ENCODE results near the gene P4HTM. TPM values are rescaled to one million over a fixed set of nuclear protein-coding genes. Genes with fewer than 3 reads are reported as not detected.

P4HTM gene
- total RNA-seq, 1 experiment from 2014 or later, result 11.1 TPM

DNA sequence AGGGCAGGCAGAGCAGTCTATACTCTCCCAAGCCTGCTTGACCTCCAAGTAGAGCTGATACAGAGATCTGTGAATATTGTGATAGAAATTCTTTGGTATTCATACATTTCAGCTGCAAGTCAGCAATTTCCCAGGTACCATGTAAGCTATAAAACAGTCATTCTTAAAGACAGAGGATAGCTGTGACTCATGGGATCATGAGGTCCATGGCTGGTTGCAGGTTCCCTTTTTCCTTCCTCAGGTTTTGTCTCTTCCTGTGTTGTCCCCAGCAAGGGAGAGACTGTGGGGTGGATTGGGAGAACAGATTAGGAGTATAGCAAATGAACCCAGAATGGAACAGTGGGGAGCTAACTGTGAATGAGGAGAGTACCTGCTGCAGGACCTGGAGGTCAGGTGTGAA, 5.4 kb upstream of the P4HTM start:
- DNase-seq (ENCODE audit: low read depth), result no peak

DNA sequence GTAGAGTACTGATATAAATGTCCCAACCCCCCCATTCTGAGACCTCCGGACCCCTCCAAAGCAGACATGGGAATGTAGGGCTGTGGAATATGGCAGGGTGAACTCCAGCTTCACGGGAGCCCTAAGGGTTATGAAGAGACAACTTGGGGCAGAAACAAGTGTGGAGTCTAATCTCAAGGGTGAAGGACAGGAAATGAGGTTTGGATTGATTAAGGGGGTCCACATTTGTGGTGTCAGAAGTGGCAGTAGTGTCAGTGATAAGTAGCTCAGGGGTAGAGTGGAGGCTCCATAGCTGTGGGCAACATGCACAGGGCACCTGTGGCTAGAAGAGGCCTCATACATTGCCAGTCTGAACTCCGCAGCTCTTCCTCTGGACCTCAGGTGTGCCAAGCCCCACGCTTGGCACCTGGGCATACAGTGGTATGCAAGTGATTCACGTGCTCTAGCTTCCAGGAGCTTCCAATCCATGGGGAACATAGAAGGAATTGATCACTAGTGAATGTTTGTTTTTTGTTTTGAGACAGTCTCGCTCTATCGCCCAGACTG, 4.1 kb upstream of the P4HTM start:
- DNase-seq (ENCODE audit: low read depth), result no peak

DNA sequence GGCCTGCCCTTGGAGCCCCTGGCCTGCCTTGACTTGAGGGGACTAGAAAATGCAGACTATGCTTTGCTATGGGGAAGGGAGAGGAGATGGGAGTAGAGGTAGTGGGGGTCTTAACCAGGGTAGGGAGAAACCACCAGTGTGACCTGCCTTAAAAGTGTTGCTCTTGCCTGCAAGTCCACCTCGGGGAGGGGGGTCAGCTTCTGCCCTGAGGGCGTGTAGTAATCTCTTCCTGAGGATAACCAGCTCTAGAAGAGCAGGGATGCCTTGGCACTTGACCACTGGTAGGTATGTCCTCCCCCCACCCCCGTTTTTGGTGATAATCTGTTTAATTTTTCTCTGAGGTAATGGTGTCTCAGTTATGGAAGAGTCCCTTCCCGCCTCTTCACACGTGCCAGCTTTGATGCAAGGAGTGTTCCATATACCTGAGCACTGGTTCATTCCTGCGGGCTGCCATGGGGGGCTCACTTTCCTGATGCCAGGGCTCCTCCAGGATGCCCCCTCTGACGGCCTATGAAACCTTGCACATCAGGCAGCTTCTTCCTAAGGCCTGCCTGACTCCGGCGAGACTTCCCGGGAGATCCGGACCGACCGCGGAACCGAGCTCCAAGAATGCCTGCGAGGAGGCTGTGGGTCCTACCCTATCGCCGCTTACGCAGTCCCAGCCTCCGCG, 780 bp upstream of the P4HTM start:
- DNase-seq (ENCODE audit: low read depth), result no peak

DNA sequence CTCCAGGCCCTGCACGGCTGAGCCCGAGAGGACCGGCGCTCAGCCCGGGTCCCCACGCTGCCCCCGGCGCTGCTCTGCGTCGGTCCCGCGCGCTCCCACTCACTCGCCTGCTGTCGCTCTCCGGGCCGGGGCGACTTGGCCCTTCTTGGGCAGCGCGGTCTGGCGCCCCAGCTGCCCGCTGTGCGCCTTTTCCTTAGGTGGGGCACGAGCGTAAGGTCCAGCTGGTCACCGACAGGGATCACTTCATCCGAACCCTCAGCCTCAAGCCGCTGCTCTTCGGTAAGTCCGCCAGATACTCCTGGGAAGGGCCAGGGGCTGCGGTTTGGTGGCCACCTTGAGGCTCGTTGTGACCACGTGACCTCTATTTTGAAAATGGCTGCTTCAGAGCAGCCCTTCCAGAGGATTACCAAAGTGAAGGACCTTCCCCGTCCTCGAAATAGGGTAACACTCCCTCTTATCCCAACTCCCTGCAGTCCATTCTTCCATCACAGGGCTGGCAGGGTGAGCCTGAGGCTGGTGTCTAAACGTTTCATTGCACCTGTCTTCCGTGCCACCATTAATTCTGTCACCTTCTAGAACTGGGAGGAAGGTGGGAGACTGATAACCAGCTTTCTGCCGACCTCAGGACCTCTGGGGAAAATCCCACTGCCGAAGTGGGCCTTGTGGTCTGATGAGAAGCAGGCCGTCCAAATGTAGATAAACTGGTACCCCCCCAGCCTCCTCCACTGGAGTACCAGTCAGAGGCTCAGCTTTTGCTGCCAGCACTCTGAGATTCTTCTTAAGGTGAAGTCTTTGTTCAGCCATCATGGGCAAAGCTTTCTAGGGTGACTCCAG, 812 bp downstream of the P4HTM start:
- DNase-seq (ENCODE audit: low read depth), result no peak

DNA sequence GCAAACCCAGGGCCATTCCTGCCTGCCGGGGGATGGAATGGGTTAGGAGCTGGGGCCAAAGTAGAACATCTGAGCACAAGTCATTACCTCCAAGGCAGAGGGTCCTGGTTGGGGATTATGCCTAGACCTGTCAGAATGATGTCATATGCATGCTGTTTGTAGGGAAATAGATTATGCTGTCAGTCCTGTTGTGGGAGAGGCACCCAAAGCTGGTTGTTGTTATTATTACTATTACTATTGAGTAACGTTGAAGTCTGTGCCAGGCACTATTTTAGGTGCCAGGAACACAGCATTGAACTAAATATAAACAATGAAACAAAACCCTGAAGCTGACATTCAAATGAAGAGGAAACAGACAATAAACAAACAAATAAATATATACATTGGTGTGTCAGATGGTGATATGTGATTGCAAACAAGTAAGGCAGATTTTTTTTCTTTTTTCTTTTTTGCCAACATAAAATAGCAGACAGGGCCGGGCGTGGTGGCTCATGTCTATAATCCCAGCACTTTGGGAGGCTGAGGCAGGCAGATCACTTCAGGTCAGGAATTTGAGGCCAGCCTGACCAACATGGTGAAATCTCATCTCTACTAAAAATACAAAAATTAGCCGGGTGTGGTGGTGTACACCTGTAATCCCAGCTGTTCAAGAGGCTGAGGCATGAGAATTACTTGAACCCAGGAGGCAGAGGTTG, 2.0 kb downstream of the P4HTM start:
- DNase-seq (ENCODE audit: low read depth), result no peak

DNA sequence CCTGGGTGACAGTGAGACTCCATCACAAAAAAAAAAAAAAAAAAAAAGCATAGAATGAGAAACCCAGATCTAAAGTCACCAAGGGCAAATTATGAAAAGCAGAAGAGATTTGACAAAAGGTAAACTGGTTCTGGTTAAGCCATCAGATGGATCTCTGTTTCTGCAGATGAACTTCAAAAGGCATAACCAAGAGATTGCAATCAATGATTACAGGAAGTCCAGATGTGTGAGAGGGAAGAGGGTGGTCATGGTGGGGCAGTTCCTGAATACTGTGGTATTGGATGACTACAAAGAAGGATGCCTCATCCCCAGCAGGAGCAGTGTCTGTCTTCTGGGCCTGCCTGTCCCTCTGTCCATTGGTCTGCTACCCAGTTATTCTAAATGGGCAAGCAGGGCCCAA, 3.8 kb downstream of the P4HTM start:
- DNase-seq (ENCODE audit: low read depth), result no peak

DNA sequence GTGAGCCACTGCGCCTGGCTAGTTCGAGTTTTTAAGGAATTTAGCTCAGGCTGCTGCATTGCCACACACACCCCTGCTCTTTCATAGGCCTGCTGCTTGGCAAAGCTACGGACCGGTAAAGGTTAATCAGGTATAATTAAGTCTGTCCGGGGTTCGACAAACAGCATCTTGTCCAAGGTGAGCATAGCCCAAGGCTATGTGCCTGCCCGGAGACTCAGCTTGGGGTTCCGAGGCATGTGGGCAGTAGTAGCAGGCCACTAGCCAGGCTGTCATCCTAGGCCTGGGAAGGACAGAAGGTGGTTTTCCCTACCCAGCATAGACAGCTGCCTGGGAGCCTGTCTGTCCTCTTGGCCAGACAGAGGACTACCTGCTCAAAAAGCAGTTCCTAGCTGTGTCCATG, 6.6 kb downstream of the P4HTM start:
- no peak for DNase-seq (ENCODE audit: low read depth)

DNA sequence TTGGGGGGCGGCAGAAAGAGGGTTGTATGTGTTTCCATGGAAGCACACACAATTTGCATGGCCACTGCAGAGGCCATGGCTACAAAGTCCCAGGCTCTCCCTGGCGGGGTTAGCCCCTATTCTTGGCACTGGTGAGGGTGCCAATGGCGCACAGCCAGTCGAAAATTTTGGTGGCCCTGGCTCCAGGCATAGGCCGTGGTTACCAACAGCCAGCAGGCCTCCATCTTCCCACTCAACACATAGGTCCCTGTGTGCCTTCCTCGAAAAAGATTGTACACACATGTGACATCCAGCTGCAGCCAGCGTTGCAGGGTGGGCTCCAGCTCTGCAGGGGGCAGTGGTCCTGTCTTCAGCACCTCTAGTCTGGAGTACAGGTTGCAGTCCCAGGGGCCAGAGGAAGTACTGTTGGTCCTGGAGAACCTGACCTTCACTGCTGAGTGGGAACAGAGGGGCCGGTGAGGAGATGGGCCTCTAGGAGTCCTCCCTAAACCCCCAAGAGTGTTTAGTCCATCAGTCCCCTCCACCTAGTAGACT, 7.1 kb downstream of the P4HTM start:
- DNase-seq (ENCODE audit: low read depth), result no peak

DNA sequence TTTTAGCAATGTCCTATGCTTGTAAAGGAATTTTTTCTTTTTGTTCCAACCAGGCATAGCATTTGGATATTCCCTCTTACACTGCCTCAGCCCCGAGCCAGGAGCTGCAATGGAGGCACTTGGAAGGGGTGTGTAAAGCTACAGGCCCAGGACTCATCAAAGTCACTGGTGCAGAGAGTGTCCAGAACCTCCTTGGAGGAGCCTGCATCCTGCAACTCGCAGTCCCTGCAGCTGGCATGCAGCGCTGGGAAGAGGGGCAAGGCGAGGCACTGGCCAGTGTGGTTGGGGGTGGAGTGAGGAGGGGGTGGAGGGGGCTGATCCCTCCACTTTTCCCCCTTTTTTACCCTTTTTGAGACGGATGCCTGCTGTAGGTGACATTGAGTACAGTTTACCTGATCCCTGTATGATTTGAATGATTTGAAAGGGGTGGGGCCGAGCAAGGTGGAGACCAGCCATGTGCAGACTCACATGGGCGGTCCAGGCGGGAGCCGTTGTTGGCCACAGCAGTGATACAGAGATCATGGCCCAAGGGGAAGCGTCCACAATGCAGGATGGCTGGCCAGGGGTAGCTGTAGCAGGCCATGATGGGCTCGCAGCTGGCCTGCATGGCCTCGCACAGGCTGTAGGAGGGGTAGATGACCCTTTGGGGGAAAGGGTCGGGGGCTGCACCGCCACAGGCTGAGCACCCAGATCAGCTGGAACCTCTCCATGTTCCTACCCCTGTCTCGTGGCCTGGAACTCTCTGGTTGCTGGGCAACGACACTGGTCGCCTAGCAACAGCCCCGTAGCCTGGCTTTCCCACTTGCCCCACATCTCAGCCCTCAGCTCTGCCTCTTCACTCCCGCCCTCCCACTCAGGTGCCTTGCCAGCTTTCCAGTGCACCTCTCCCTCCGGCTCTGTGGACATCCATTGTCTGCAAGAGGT, 7.9 kb downstream of the P4HTM start:
- no peak for DNase-seq (ENCODE audit: low read depth)

DNA sequence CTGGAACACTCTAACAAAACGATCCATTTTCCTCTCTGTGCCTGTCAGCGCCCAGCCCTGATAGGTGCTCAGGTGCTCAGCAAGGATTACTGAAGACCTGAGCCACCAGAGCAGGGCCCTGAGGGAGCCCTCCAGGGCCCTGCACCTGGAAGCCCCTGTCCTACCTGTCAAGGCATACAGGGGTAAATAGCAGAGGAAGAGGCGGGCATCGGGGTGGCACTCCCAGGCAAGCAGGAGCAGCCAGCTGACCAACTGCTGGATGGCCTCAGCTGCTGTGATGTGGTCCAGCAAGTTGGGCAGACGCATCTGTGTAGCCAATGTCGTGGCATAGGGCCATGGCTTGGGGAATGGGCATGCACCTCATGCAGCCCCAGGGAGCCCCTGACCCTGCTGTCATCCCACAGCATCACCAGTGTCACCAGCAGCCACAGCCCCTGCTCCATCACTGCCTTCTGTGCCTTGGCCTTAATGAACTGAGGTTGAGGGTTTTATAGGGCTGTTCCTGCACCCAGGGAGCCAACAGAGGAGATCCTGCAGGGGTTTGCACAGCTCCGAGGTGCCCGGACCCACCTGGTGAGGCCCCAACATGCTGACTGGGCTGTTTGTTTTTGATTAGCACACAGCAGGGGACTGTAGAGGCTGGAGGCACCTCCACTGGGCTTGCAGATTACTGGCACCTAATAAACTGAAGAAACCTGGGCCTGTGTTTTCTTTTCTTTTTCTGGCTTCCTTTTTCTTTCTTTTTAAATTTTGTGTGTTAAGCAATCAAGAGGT, 9.2 kb downstream of the P4HTM start:
- DNase-seq (ENCODE audit: low read depth), result no peak

DNA sequence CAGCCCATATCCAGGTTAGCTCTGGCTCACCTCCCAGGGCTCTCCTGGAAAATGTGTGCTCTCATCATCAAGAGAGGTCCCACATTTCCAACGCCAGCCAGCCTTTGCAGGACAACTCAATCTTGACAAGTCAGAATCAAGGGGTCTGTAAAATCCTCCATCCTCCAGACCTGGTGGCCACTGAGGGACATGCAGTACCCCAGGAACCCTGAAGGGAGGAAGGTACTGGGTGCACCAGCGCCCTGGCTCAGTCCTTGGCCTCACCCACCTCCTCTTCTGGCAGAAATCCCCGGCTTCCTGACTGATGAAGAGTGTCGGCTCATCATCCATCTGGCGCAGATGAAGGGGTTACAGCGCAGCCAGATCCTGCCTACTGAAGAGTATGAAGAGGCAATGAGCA, 11.1 kb downstream of the P4HTM start:
- no peak for DNase-seq (ENCODE audit: low read depth)

DNA sequence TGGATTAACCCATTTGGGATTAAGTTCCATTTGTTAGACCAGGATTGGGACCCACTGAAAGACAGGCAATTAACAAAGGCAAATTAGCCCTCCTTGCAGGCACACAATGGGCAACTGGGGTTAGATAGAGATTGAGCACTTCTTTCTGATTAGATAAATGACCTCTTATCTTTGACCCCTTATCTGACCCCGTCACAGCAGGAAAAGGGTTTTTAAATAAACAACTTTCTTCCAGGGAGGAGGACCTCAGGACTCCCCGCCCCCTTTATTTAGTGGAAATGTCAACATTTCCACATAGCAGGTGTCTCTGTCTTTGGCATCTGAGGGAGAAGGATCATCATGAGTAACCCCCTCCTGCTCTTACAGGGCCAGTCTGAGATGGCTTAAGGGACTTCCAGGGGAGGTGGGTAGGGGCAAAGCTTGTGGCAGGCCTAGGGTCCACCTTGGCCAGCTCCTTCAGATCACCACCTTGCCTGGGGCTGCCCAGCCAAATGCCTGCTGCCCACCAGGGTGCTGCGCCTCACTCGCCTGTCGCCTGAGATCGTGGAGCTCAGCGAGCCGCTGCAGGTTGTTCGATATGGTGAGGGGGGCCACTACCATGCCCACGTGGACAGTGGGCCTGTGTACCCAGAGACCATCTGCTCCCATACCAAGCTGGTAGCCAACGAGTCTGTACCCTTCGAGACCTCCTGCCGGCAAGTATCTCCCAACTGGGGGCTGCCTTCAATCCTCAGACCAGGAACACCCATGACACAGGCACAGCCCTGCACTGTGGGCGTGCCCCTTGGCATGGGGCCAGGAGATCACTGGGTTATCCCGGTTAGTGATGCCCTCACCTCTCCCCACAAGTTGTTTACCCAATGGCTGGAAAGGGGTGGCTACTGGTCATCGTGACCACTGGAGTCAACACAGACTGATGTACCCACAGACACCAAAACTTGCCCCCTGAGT, 14.6 kb downstream of the P4HTM start:
- DNase-seq (ENCODE audit: low read depth), result no peak

DNA sequence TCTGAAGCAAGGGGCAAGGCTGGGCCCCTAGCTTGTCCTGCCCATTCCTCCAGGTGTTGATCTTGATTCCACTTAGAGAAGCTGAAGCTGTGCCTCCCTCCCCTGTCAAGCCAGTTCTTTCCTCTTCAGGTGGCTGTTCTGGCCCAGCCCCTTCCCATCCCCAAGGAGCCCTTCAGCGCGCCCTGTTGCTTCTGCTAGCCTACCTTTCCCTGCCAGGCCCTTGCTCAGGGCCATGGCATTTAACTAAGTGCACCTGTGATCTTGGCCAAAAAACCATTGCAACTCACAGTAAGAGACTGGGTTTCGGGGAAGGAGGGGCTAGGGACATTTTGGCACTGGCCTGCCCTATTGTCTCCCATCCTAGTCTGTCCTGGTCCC, 15.3 kb downstream of the P4HTM start:
- DNase-seq (ENCODE audit: low read depth), result no peak

DNA sequence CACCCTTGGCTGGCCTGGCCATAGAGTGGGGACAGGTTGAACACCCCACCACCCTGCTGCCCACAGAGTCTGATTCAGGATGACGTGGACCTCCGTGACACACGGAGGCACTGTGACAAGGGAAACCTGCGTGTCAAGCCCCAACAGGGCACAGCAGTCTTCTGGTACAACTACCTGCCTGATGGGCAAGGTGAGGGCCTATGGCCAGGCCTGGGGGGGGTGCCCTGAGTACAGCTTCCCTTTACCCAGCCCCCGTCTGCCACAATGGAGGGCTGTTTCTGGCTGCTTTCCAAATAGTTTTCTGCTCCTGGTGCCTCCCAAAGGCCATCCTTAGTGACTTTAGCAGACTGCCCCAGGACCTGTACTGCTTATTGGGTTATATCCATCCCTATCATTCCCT, 16.0 kb downstream of the P4HTM start:
- DNase-seq (ENCODE audit: low read depth), result no peak

DNA sequence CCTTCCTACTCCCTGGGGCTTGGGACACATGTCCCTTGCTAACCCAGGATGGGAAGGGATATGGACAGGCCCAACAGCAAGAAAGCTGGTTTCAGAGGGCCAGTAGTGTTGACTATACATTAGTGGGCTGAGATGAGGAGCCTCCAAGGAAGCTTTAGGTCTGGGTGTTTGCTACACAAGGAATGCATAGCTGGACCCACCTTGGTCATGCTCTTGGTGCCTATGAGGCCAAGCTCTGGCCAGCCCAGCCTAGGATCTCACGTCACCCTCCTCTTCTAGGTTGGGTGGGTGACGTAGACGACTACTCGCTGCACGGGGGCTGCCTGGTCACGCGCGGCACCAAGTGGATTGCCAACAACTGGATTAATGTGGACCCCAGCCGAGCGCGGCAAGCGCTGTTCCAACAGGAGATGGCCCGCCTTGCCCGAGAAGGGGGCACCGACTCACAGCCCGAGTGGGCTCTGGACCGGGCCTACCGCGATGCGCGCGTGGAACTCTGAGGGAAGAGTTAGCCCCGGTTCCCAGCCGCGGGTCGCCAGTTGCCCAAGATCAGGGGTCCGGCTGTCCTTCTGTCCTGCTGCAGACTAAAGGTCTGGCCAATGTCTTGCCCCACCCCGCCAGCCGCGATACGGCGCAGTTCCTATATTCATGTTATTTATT, 16.5 kb downstream of the P4HTM start:
- no peak for DNase-seq (ENCODE audit: low read depth)

DNA sequence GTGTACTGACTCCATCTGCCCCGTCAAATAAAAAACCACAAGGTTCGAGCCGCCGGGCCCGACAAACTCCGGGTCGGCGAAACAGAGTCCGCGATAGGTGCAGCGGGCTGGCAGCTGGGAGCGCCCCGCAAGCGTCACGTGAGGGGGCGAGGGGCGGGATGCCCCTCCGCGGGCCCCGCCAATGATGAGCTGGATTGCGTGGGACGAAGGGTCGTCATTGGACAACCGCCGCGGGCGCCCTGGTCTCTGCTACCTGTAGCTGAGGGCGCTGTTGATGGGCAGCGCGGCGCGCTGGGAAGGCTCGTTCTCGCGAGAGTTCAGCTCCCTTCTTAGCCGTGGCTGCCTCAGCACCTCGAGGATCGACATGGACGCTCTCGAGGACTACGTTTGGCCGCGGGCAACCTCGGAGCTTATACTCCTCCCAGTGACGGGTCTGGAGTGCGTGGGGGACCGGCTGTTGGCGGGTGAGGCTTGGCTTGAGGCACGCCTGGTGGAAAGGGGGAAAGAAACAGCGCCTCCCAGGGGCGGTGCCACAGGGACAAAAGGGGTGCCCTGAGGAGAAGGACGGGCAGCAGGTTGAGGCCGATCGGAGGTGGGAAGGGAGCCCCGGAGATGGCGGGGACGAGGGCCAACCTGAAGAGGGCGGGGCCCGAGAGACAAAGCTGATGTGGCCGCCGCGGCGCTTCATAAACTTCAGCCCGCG, 17.2 kb downstream of the P4HTM start, which contains the start of gene WDR6:
TSS of gene WDR6 (plus strand) at position 324 of the 703 bp plus-strand sequence. CDS start at position 365, 41 bp downstream.
- DNase-seq (ENCODE audit: low read depth), result peak; percentile 97

DNA sequence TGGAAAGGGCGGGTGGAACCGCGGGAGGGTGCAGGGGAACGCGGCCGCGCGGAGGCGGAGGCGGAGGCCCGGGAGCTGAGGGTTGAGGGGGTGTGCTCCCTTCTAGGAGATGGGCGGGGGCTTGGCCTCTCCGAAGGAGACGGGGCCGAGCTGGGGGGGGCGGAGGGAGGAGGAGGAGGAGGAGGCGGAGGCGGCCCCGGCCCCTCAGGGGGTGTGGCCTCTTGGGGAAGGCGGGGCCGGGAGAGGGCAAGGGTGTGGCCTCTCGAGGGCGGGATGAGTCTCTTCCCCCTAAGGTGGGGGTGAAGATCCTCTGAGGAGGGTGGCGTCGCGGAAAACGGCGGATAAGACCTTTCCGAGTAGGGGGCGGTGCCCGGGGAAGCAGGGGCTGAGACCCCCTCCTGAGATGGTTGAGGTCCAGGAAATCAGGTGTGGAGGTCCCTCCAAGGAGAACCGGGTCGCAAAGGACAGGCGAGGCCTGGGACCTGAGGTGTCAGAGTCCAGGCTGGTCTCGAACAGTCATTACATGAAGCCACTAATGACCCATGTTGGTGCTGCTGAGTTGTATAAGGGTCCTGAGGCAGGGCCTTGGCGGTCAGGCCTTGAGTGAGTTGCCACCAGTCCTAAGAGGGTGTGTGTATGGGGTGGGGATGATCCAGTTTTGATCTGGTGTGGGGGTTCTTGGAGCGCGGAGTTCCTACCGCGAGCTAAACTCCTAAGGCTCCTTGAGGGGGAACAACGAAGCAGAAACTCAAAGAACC, 17.9 kb downstream of the P4HTM start:
- peak; percentile 81 for DNase-seq (ENCODE audit: low read depth)

Measured in Daoy (cell line).